Right lobe of liver (tissue), 4 donors: ENCODE measurements around the gene GSS.

ENCODE experiments used
- CTCF ChIP-seq, 4 donors: fragments of 200-600 bp in 3 of 4; fragments of 450-650 bp in 1 of 4; IDR thresholded peaks; one replicate each; pipeline versions ENCODE4 v1.5.1 to v1.8.0; 2016 to 2022; ENCODE audit warnings: antibody characterized with exemption in 4 of 4, mild to moderate bottlenecking in 2 of 4
- POLR2A ChIP-seq: fragments of 450-650 bp; IDR thresholded peaks from one replicate; pipeline ENCODE4 v1.6.1; 2017; ENCODE audit warnings: antibody characterized with exemption, mild to moderate bottlenecking
- donor health status: DM: no; HTN: no; CAD: no.
- donor health status: DM: no; HTN: no; CAD: no.
- donor health status: DM: no; HTN: yes; CAD: no.

GRCh38 chr20:34954904-34955230 is 739 bp downstream of the GSS start:
- TF ChIP-seq POLR2A = no peak
- TF ChIP-seq CTCF (IDR thresholded peaks at IDR 0.05) = no peak
